Chondrocyte (in vitro differentiated cells): ENCODE data around the gene SLC47A1. TPM values are rescaled to one million over a fixed set of nuclear protein-coding genes. Genes with fewer than 3 reads are reported as not detected.

Experiments
- DNase-seq: peaks from one replicate; pipeline ENCODE4 v3.0.0; 2021; ENCODE audit warnings: mixed read lengths, low spot score
- H3K27ac Mint-ChIP-seq: one replicate; pipeline ENCODE4 v1.8.0; 2021; ENCODE audit warnings: mild to moderate bottlenecking, moderate library complexity, mixed read lengths; ENCODE audit not compliant: unreplicated experiment
- H3K27me3 Mint-ChIP-seq: 2 replicates; pipeline ENCODE4 v1.8.0; 2021; ENCODE audit warnings: low read depth, mixed read lengths
- H3K36me3 Mint-ChIP-seq: 2 replicates; pipeline ENCODE4 v1.8.0; 2021; ENCODE audit warnings: low read depth, mixed read lengths
- H3K4me1 Mint-ChIP-seq: 2 replicates; pipeline ENCODE4 v1.8.0; 2021; ENCODE audit warnings: low read depth, mild to moderate bottlenecking, mixed read lengths
- H3K4me3 Mint-ChIP-seq: one replicate; pipeline ENCODE4 v1.8.0; 2021; ENCODE audit warnings: mild to moderate bottlenecking, moderate library complexity, mixed read lengths; ENCODE audit not compliant: unreplicated experiment
- H3K9me3 Mint-ChIP-seq: 2 replicates; pipeline ENCODE4 v1.8.0; 2021; ENCODE audit warnings: low read depth, mixed read lengths
- total RNA-seq: library from RNA; stranded (reverse); gene quantifications from 3 replicates; pipeline ENCODE4 v1.2.1, GENCODE V29; 2021
- TF ChIP-seq, protein P1 (sequence below): fragments of 200-600 bp; sonication (generic); IDR thresholded peaks from 2 replicates; pipeline ENCODE4 v1.5.0; 2021; ENCODE audit warnings: antibody characterized with exemption, mild to moderate bottlenecking, moderate library complexity

The SLC47A1 gene
- total RNA-seq, 1 donor from 2014 or later, result 1.7 TPM

DNA sequence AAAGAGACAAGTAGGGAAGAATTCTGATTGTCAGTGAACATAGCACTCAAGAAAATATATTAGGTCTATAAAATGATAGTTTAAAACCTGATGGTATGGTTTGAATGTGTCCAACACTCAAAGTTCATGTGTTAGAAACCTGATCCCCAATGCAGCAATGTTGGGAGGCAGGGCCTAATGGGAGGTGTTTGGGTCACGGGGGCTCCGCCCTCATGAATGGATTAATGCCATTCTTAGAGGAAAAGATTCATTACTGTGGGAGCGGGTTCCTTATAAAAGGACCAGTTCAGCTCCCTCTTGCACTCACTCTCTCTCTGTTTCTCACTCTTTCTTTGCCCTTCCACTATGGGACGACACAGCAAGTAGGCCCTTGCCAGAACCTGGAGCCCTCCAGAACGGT is 41.5 kb upstream of the SLC47A1 start:
- DNase-seq, result no peak
- H3K27ac Mint-ChIP-seq, result no peak overlapping the region
- H3K4me3 Mint-ChIP-seq, result no peak overlapping the region
- peaks cover 2% of the 10 kb centered on the region for H3K4me1 Mint-ChIP-seq
- H3K36me3 Mint-ChIP-seq, result no peaks in the 10 kb centered on the region
- H3K9me3 Mint-ChIP-seq, result no peaks in the 10 kb centered on the region
- TF ChIP-seq, protein P1, sequence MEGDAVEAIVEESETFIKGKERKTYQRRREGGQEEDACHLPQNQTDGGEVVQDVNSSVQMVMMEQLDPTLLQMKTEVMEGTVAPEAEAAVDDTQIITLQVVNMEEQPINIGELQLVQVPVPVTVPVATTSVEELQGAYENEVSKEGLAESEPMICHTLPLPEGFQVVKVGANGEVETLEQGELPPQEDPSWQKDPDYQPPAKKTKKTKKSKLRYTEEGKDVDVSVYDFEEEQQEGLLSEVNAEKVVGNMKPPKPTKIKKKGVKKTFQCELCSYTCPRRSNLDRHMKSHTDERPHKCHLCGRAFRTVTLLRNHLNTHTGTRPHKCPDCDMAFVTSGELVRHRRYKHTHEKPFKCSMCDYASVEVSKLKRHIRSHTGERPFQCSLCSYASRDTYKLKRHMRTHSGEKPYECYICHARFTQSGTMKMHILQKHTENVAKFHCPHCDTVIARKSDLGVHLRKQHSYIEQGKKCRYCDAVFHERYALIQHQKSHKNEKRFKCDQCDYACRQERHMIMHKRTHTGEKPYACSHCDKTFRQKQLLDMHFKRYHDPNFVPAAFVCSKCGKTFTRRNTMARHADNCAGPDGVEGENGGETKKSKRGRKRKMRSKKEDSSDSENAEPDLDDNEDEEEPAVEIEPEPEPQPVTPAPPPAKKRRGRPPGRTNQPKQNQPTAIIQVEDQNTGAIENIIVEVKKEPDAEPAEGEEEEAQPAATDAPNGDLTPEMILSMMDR, result no peak
- no peaks in the 10 kb centered on the region for H3K27me3 Mint-ChIP-seq

GRCh38 chr17:19494961-19495806 is 38.5 kb upstream of the SLC47A1 start:
- no peak overlapping the region for H3K27ac Mint-ChIP-seq
- no peak overlapping the region for H3K4me3 Mint-ChIP-seq
- no peaks in the 10 kb centered on the region for H3K36me3 Mint-ChIP-seq
- TF ChIP-seq, protein P1, result no peak
- H3K27me3 Mint-ChIP-seq, result no peaks in the 10 kb centered on the region
- no peaks in the 10 kb centered on the region for H3K4me1 Mint-ChIP-seq
- H3K9me3 Mint-ChIP-seq, result no peaks in the 10 kb centered on the region
- peak; percentile 82 for DNase-seq

GRCh38 chr17:19495828-19496528 is 37.7 kb upstream of the SLC47A1 start:
- H3K4me1 Mint-ChIP-seq, result no peaks in the 10 kb centered on the region
- H3K36me3 Mint-ChIP-seq, result no peaks in the 10 kb centered on the region
- no peak for DNase-seq
- H3K27ac Mint-ChIP-seq, result no peak overlapping the region
- H3K9me3 Mint-ChIP-seq, result no peaks in the 10 kb centered on the region
- TF ChIP-seq, protein P1, result no peak
- peaks cover 2% of the 10 kb centered on the region for H3K27me3 Mint-ChIP-seq
- H3K4me3 Mint-ChIP-seq, result no peak overlapping the region

GRCh38 chr17:19497624-19498023 is 36.0 kb upstream of the SLC47A1 start:
- Mint-ChIP-seq H3K36me3 (no peaks in the 10 kb centered on the region), H3K4me1 (no peaks in the 10 kb centered on the region), H3K27ac (no peak overlapping the region), H3K27me3 (peaks cover 3% of the 10 kb centered on the region), H3K9me3 (no peaks in the 10 kb centered on the region), H3K4me3 (no peak overlapping the region)
- DNase-seq, result no peak
- TF ChIP-seq, protein P1, result no peak

DNA sequence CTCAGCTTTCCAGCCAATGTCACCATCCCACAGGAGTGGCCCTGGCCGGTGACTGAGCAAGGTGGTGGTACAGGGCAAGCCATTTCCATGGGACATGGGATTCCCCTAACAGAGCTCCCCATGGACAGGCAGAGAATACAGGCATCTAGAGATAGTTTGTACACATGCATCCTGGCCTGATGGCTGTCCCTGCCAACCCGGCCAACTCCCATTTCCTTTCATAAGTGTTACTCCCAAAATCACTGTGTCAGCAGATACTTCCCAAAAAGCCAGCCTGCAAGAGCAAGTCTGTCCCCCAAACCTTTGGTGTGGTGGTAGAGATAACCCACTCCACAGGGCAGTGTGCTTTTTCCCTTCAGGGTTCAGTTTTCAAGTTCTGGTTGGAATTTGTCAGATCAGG is 32.4 kb upstream of the SLC47A1 start:
- DNase-seq, result no peak
- Mint-ChIP-seq H3K27ac (no peak overlapping the region), H3K4me1 (no peaks in the 10 kb centered on the region), H3K9me3 (no peaks in the 10 kb centered on the region), H3K27me3 (peaks cover 4% of the 10 kb centered on the region), H3K36me3 (no peaks in the 10 kb centered on the region), H3K4me3 (no peak overlapping the region)
- TF ChIP-seq, protein P1, result no peak
